SK-N-MC (cell line): Measurements from ENCODE around the gene DAB1.
"Not testable (repeated sequence)": the region's sequence is repeated elsewhere in the genome, so short reads cannot be mapped to it uniquely, and the experiment has no call there.

Source experiments
- EZH2 ChIP-seq: fragments of 200-600 bp; sonication (generic); IDR thresholded peaks from one replicate; pipeline ENCODE4 v1.6.1; 2017; ENCODE audit warnings: antibody characterized with exemption
- FOXP2 ChIP-seq: optimal IDR thresholded peaks from 2 replicates; pipeline ENCODE3; 2011; ENCODE audit warnings: mild to moderate bottlenecking, moderate library complexity; ENCODE audit not compliant: insufficient read depth; ENCODE audit errors: extremely low read length, control extremely low read depth
- POLR2AphosphoS5 ChIP-seq: IDR thresholded peaks from 2 replicates; pipeline ENCODE4 v1.6.1; 2012; ENCODE audit warnings: mild to moderate bottlenecking, low read depth, low read length, borderline replicate concordance

DNA sequence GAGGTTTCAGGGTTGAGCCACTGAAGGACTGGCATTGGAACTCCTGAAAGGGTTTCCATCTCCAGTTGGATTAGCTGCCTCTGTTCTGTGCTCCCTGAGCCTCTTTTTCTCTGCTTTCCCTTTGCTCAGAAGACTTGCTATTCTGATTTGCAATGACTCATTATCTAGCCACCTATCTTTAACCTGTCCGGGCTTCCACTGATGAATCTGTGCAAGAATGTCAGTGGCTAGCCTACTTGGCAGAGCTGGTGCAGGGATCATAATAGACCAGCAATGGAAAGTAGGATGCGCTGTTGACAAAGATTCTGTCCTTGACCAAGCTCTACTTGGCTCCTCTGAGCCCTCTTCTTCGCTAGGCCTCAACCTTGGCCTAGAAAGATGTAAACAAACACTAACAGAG, 336.2 kb downstream of the DAB1 start:
- TF ChIP-seq EZH2, POLR2AphosphoS5, FOXP2: not testable (repeated sequence)
